A172 (cell line): ENCODE measurements around the gene FAM136A. TPM values are rescaled to one million over a fixed set of nuclear protein-coding genes. Genes with fewer than 3 reads are reported as not detected.
"Not testable (repeated sequence)": the region's sequence is repeated elsewhere in the genome, so short reads cannot be mapped to it uniquely, and the experiment has no call there.

Experiments
- DNase-seq: peaks from one replicate; pipeline ENCODE4 v3.0.0-alpha.2; 2015; ENCODE audit warnings: low spot score
- total RNA-seq: library from RNA; depleted of rRNA; stranded (reverse); fragments of >200 nt; shearing (Covaris generic); gene quantifications from 2 replicates; pipeline ENCODE4 v1.2.3, GENCODE V29; 2014; rRNA removed

Gene FAM136A
- total RNA-seq = 90.6 and 97.3 TPM in 2 replicates

DNA sequence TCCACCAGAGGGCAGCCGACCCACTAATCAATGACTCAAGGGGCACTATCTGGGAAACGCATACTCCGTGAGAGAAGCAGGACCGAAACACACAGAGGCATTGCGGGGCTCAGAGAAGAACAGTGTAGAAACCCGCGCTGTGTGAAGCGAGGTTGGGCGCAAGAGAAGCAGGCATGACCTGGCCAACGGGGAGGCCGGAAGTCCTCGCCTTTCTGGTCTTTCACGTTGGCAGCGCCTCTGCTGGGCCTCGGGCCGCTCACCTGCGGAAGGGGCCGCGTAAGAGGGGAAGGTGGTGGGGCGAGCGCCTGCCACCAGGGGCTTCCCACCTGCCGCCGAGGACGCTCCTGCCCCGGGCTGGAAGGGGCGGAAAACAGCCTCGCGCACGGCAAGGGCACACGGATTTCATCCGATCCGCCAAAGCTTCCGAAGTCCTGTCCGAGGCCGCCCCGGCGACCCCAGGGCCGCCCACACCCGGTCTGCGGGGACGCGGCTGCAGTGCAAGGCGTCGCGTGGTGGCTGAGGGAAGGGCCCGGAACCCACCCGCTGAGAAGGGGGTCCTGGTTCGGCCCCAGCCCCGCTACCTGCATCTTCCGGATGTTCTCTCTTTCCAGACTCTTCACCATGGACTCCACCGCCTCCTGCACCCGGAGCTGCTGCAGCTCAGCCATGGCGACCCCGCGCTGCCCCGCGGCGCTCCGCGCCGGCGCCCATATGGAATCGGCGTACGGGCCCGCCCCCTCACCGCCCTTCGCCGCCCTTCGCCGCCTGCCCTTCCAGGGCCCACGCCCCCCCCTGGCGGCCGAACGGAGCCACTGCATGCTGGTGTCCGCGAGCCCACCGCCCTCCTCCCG is at the start of gene FAM136A:
FAM136A (minus strand) TSS at position 724 of the 851 bp plus-strand sequence; CDS start at position 668, 56 bp downstream.
- peak; percentile 67 for DNase-seq

GRCh38 chr2:70349921-70350685 is 48.2 kb upstream of the FAM136A start:
- no peak for DNase-seq

DNA sequence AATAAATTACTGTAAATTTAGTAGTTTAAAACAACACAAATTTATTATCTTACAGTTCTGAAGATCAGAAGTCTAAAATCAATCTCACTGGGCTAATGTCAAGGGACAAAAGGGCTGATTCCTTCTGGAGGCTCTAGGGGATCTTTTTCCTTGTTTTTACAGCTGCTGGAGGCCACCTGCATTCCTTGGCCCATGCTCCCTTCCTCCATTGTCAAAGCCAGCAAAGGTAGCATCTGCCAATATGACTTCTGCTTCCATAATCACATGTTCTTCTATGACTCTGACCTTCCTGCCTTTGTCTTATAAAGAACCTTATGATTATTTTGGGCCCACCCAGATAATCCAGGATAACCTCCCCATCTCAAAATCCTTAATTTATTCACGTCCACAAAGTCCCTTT is 46.0 kb upstream of the FAM136A start:
- no peak for DNase-seq

DNA sequence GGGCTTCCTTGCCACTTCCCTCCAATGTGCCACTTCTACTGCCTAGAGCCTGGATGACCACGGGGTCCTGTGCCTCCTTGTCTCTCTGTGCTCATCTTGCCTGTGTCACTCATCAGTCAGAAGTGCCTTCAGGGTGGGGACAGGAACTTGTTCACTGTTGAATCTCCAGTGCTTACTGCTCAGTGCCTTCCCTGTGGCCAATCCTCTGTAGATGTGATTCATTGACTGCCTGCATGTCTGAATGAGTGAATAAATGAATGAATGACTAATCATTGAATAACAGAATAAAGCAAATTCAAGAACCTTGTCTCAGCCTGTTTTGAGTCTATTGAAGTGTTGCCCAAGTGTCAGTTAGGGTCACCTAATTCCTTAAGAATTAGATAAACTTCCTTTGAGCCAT is 42.3 kb upstream of the FAM136A start:
- DNase-seq = peak; percentile 26

DNA sequence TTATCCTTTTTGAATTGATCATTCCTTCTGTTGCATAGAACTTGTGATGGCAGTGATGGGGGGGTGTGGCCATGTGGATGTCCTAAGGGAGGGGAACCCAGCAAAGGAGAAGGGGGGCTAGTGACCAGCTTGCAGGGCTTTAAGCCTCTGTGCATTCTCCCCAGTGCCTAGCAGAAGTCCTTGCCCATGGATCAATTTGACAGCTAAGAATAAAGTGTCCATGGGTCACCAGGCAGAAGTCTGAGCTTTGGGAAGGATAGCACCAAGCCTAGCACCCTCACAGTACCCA is 39.6 kb upstream of the FAM136A start:
- no peak for DNase-seq

GRCh38 chr2:70340761-70341476 is 39.1 kb upstream of the FAM136A start:
- peak; percentile 73 for DNase-seq

DNA sequence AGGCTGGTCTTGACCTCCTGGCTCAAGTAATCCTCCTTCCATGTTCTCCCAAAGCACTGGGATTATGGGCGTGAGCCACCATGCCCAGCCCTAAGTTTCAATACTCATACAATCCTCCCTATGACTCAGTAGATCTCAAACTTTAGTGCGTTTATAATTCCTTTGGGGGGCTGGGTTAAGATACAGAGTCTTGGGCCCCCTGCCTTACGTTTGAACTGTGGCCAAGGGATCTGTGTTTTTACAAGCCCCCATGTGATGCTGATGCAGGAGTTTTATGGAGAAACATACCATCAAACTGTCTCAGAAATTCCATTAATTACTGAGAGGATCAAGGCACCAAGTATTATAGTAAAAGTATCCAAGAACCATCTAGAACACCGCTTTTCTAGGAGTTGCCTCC is 38.2 kb upstream of the FAM136A start:
- no peak for DNase-seq

- no peak for DNase-seq
These were observed 34.7 kb upstream of the FAM136A start for GRCh38 chr2:70336552-70336951.

DNA sequence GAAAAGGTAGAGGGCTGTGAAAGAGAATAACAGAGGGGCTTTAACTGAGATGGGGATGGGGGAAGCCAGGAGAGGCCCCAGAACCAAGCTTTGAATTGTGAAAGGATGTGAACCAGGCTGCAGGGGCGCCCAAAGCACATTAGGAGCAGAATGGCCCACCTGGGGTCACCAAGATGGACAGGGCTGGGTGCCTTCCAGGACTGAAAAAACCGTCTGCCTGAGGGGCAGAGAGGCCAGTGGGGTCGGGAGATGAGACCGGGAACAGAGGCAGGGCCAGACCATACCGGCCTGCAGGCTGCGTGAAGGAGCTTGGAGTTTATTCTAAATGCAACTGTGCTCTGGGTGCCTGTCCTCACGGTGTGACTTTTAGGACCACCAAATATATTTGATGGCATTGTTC is 29.1 kb upstream of the FAM136A start:
- no peak for DNase-seq

- no peak for DNase-seq
These were observed 28.6 kb upstream of the FAM136A start for GRCh38 chr2:70330476-70330875.

DNA sequence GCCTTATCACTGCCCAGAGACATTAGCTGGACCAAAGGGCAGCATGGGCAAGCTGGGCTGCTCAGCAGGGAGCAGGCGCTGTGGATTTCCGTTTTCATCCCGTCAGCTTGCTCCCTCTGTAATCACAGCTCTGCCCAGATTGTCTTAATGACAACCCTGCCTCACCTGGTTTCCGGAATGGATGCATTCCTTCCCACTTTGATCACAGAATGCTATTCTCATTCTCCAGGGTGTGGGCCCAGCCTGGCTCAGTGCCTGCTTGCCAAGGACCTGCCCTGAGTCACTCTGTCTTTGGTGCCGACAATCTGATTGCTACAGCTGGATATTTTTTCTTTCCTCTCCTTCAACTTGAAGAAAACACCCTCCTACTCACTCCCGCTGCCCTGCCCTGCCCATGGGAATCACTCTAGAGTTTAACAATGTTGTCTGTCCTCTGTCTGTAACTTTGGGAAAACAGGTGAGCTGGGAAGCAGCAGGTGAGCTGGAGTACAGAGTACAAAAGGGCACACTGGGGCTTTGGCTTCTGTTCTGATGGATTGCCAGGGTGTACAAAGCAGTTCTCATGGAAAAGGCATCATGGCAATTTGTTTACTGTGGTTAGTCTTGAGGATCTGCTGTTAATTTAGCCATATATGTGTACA is 27.2 kb upstream of the FAM136A start:
- DNase-seq = peak; percentile 91

- DNase-seq = no peak
These were observed 24.0 kb upstream of the FAM136A start for GRCh38 chr2:70325875-70326274.

DNA sequence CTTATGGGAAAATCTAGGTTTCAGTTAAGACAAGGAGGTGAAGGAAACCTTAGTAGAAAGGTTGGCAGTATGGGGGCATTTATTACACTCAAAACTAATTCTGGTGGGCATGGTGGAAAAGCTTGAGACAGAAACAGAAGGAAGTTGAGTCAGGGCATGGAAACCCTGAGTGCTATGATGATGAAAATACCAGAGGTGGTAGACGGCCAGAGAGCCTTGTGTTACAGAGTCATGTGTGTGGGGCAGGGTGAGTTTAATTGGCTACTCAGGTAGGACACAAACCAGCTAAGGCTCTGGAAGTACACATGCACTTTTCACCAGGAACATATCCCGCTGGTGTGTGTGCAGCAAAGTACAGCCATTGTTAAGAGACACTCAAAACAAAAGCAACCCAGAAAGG is 20.7 kb upstream of the FAM136A start:
- DNase-seq = no peak

DNA sequence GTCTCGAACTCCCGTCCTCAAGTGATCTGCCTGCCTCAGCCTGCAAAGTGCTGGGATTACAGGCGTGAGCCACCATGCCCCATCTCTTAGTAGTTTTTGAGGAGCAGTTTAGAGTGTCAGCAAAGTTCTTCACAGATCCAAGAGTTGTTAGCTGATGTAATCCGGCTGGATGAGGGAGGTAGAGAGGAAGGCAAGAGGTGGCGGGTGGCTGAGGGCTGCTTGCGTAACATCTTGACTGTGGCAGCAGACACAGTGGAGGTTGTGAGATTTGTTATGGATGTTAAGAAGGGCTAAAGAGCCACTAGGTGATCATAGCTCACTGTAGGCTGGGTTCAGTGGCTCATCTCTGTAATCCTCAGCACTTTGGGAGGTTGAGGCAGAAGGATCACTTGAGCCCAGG is 19.5 kb upstream of the FAM136A start:
- no peak for DNase-seq

GRCh38 chr2:70314640-70315039 is 12.8 kb upstream of the FAM136A start:
- no peak for DNase-seq

DNA sequence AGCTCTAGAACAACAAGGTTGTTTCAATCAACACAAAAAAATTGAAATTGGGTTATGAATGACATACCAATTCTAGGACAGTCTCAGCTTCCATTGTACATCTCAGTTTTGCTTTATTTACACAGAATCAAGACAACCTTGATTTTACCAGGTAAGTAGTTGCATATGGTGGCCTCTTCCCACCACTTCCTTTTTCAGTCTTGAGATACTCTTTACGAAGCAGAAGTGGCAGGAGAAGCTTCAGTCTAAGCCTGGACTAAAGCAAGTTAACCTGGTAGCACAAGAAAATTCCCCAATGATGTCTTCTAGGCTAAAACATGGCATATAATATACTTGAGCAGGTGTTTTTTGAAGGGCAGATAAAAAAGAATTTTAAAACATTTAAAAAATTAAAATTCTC is 10.7 kb upstream of the FAM136A start:
- no peak for DNase-seq

DNA sequence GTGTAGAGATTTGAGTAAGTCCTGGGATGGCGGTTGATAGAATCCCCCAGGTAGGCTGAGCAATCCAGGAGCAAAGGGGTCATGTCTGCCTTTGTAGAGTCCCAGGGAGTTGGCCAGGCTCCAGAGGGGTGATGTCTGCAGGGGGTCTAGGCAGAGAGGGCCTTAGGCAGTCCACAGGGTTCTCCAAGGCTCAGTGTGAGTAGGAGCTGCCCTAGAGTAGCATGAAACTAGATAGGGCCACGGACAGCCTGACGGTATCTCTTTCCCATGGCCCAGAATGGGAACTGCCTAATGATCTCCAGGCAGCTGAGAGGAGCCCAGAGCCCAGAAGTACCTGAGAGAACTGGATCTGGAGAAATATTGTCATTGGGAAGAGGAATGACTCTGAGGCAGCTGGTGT is 9.0 kb upstream of the FAM136A start:
- DNase-seq = no peak

GRCh38 chr2:70305531-70305930 is 3.7 kb upstream of the FAM136A start:
- no peak for DNase-seq

DNA sequence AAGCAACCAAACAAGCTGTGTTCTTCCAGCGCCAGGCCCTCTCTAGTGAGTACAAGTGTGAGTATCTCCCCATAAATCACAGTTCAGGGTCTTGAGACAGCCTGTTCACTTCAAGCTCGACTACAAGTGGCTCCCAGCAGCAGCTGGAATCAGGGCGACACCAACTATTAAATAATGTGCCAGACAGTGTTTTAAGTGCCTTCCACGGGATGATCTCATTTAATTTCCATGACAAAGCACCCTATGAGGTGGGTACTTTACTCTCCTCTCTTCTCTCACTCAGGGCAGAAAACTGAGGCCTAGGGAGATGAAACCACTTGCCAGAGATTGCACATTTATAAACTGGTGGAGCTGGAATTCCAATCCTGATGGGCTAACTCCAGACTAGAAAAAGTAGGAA is 2.6 kb upstream of the FAM136A start:
- no peak for DNase-seq

GRCh38 chr2:70303186-70303585 is 1.3 kb upstream of the FAM136A start:
- DNase-seq = no peak

DNA sequence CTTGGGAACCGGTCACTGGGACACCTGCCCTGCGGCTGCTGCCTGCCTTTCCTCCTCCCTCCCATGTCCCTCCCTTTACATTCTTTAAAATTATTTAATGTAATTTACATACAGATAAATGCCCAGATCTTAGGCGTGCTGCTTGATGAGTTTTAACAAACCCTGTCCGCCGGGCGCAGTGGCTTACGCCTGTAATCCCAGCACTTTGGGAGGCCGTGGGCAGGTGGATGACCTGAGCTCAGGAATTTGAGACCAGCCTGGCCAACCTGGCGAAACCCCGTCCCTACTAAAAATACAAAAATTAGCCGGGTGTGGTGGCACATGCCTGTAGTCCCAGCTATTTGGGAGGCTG is 304 bp upstream of the FAM136A start:
- not testable (repeated sequence) for DNase-seq

- DNase-seq = no peak
These were observed 1.0 kb downstream of the FAM136A start for GRCh38 chr2:70300771-70301343.
